ENCODE results near the gene CPNE5. TPM values are rescaled to one million over a fixed set of nuclear protein-coding genes. Genes with fewer than 3 reads are reported as not detected.

The CPNE5 gene
- total RNA-seq, 1 donor from 2014 or later, result 10.9 TPM

DNA sequence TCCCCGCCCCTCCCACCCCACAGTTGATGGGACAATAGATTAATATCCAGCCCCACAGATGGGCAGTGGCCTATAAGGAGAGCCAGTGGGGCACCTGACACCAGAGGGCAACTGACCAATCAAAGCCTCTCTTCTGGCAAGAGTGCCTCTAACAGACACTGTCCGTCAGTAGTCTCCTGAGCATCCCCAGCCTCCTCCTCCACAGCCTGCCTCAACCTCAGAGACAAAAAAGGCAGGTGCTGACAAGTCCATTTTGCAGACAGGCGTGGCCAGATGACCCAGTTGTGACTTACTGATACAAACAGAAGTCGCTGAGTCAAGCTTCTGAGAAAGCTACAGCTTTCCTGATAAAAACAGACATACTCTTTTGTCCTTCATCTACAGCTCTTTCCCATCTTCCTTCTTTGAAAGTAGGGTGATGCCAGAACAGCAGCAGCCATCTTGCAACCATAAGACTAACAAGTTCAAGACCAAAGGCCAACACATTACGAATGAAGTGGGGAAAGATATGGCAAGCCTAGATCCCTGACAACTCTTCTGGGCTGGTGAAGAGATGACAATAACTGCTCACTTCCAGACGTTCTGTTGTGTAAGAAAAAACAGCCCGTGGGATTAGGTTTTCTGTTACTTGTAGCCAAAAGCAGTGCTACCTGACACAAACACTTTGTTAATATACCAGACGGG lies 23.1 kb upstream of the CPNE5 start:
- intact Hi-C loops (cut with DNase I), result no loop called here
- no peak for DNase-seq (ENCODE audit: missing footprints)
- no peak for ATAC-seq

DNA sequence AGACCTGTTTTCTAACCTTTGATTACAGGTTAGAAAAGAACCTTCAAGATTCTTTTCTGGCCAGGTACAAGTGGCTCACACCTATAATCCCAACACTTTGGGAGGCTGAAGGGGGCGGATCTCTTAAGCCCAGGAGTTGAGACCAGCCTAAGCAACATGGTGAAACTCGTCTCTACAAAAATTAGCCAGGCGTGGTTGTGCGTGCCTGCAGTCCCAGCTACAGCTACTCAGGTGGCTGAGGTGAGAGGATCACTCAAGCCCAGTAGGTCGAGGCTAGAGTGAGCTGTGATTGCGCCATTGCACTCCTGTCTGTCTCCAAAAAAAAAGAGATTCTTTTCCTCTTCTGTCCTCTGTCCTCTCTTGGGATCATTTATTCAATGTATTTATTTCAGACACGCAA lies 20.9 kb upstream of the CPNE5 start:
- no peak for ATAC-seq
- intact Hi-C loops (cut with DNase I), result no loop called here
- no peak for DNase-seq (ENCODE audit: missing footprints)

DNA sequence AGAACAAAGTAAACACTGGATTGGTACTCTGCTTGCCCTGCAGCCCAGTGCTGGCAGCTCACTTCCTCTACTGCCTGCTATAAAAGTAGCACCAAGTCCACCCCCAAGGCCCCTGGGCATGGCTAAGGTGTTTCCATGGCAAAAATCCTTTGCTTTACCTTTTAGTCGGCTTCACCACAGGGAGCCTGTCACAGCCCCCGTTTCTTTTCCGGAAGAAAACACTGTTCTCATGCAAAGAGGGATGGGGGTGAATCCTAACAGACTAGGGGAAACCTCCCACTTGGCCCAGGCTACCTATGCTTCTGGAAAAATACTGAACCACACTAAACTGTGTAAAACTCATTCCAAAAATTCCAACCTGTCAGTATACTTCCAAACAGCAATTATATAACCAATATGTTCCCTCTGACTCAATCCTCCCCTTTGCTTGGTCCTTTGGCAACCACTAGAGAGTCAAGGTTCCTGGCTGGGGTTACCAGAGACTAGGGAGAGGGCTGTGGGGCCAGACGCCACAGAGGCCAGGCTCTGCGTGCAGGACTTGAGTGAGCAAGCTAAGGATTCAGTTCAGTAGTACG lies 19.2 kb upstream of the CPNE5 start:
- DNase-seq (ENCODE audit: missing footprints) (no peak), ATAC-seq (peak; percentile 67)
- intact Hi-C loops (cut with DNase I), result no loop called here

DNA sequence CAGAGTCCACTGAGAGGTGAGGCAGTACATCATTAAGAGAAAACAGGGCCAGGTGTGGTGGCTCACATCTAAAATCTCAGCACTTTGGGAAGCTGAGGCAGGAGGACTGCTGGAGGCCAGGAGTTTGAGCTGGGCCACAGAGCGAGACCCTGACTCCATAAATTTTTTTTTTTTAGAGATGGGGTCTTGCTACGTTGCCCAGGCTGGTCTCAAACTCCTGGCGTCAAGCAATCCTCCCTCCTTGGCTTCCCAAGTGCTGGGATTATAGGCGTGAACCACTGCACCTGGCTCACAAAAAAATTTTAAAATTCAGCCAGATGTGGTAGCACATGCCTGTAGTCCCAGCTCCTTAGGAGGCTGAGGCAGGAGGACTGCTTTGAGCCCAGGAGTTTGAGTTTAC lies 18.1 kb upstream of the CPNE5 start:
- intact Hi-C loops (cut with DNase I), result no loop called here
- DNase-seq (ENCODE audit: missing footprints), result no peak
- ATAC-seq, result no peak

DNA sequence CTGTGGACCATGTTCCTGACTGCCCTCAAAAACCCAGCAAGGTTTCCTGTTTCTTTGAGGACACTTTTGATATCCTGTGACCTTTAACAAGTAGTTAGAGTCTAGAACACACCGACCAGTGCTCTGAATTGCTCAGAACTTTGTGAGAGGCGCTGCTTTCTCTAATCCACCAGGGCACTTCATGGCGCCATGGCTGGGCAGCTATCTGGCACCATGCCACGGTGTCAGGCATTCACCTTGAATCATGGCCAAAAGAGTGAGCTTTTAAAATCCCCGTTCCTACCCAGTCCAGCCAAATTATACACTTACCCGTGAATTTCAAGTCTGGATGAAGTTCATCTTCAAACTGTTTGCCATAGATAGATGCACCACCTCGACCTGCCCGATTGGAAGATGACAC lies 17.0 kb upstream of the CPNE5 start:
- ATAC-seq, result no peak
- intact Hi-C loops (cut with DNase I), result no loop called here
- DNase-seq (ENCODE audit: missing footprints), result no peak

DNA sequence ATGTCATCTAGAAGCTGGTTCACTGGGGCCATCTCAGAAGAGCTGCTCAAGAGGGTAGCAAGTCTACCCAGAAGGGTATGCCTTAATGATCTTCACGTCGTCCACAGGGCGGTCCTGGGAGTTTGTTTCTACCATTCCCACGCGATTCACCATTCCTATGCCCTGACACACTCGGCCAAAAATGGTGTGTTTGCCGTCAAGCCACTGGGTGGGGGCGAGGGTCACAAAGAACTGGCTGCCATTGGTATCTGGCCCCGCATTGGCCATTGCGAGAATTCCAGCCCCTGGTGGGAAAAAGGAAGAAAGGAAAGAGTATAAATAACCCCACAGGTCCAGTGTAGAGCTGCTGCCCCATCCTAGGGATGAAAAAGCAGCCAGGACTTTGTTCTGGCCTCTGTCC lies 16.5 kb upstream of the CPNE5 start:
- DNase-seq (ENCODE audit: missing footprints) (no peak), ATAC-seq (no peak)
- intact Hi-C loops (cut with DNase I), result no loop called here

DNA sequence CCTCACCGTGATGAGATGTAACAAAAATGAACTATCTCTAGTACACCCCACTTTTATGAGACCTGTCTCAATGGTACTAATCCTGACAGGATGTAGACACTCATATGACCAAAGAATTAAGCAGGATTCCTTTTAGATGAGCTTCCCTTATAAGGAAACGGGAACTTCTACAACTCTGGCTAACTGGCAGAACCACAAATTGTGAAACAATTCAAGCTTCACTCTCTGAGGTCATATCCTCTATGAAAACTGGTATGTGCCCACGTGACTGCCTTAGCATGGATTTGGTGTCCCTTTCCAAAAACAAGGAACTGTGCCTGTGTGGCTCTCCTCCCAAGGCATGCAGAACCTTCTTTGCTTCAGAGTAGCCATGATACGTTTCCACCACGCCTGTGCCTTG lies 14.1 kb upstream of the CPNE5 start:
- intact Hi-C loops (cut with DNase I), result no loop called here
- ATAC-seq, result peak; percentile 23
- no peak for DNase-seq (ENCODE audit: missing footprints)

DNA sequence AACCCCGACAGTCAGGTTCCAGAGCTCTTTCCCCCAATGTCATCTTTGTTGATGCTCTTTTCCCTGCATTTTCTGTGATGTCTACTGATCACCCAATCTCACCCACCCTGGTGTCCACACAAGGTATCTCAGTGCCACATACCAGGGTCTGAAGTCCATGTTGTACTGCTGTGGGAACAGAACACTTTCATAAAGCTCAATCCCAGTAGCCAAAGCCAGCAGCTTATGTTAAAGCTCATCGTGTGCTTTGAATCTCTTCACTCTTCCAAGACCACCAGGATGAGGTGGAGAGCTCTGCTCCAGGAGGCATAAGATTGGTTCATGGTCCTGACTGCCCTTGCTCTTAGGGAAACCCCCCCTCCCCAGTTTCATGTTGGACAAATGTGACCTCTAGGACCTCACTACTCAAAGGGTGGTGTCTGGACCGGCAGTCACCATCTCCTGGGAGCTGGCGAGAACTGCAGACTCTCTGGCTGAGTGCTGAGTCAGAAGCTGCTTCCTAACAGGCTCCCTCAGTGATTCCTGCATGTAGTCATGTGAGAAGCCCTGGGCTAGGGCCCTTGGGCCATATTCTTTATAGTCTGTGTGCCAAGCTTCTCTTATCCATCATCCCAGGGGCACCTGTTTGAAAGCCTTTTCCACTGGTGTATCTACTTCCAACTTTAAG lies 13.4 kb upstream of the CPNE5 start:
- DNase-seq (ENCODE audit: missing footprints) (no peak), ATAC-seq (no peak)
- intact Hi-C loops (cut with DNase I), result no loop called here

DNA sequence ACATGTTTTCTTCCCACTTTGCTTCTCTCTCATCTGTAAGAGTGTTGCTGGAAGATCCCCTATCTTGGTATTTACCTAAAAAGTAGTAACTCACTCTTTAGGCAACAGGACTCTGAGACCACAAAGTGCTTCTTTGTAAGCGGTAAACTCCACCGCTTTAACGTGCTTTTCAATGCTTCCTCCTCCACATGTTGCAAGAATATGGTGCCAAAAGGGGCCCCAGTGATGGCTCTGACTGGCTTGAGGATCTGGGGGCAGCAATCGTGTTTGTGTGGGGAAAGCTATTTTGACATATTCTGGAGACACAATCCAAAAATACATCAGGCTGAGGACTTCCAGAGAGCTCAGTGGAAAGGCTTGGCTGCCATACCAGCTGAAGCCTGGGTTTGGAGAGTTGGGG lies 12.4 kb upstream of the CPNE5 start:
- intact Hi-C loops (cut with DNase I), result loop anchor here (1.0 kb wide), 1 partner anchor 85 kb away; no protein-coding TSS in a partner anchor
- no peak for DNase-seq (ENCODE audit: missing footprints)
- no peak for ATAC-seq

DNA sequence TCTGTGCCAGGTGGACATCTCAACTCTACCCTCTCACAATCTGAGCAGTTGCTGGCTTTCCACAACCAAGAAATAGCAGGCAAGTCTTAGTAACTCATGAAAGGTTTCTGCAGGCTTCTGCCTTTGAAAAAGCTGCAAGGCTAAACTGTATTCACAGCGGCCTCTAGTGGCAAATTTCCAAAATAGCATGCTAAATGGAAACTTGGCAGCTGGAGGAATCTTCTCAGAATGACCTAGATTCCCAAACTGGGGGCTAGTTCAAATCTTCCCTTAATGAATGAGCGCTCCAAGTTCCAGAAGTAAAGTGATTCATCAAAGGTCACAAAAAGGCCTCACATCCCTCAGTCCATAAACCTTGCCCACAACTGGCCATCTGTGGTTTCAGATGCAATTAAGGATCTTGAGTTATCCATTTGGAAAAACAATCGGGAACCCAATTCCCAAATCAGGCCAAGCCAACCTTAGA lies 11.9 kb upstream of the CPNE5 start:
- intact Hi-C loops (cut with DNase I), result loop anchor here (1.0 kb wide), 1 partner anchor 85 kb away; no protein-coding TSS in a partner anchor
- ATAC-seq, result peak; percentile 30
- no peak for DNase-seq (ENCODE audit: missing footprints)

DNA sequence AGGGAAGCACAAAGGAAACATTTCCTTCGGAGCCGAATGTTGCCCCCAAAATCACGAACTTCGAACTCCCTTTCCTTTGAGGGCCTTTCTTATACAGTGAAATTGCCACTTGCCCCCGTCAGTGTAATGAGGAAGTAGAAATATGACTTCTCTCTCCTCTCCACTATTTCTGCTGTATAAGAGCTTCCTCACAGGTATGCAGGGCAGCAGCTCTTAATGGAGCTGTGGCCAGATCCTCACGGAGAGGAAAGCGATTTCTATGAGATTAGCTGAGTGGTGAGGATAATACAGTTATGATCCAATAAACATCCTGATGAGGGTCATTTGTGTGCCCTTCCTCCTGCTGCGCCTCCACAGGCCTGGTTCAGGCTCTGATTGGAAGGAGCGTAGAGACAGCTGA lies 10.8 kb upstream of the CPNE5 start:
- intact Hi-C loops (cut with DNase I), result no loop called here
- DNase-seq (ENCODE audit: missing footprints), result no peak
- ATAC-seq, result no peak

DNA sequence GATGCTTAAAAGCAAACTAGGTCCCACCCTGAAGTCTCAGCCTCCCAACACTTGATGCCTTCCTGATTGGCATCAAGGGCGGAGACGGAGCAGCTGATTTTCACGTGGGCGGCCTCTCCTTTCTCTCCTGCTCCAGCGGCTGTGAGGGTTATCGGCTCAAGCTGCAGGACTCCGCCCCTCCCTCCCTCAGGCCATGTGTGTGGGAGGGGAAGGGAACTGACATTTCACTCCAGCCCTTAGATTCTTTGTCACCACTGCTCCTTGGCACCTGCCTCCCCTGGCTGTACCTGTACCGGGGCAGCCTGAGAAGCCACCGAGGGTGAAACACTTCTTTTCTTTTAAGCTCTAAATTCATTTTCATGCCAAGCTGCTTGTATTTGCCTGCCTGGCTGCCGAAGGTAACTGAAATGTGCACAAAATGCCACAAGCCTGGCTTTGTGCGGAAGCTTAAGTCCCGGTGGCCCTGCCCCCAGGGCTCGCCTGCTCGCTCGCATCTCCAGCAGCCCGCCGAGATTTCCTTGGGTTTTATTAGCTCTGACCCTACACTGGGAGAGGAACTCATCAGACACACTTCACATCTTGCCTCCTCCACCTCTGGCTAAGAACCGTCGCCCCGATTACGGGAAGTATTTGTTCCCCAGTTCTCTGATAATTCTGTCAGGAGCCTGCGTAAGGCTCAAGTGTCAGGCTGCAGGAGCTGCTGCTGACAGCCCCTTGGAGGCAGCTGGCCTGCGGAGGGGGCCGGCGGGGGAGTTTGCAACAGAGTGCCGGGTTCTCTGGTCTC lies 9.6 kb upstream of the CPNE5 start:
- intact Hi-C loops (cut with DNase I), result loop anchor here (1.0 kb wide), 1 partner anchor 18 kb away; no protein-coding TSS in a partner anchor
- peak; percentile 61 for ATAC-seq
- peak; percentile 80 for DNase-seq (ENCODE audit: missing footprints)

DNA sequence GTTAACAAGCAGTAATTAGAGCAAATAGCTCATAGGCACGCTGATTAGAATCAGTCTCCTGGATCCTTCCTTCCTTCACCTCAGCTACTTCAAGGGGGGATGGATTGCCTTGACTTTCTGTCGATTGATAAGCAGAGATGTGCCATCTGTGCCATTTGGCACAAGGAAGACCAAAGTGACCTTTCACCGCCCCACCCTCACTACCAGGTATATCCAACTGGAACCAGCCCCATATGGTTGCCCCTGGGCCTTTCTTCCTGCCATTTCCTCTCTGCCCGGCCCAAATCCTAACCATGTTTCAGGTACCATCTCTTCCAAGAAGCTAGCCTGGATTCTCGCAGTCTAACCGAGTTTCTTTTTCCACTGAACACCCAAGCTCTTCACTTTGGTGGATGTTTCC lies 8.7 kb upstream of the CPNE5 start:
- ATAC-seq, result no peak
- DNase-seq (ENCODE audit: missing footprints), result no peak
- intact Hi-C loops (cut with DNase I), result no loop called here

DNA sequence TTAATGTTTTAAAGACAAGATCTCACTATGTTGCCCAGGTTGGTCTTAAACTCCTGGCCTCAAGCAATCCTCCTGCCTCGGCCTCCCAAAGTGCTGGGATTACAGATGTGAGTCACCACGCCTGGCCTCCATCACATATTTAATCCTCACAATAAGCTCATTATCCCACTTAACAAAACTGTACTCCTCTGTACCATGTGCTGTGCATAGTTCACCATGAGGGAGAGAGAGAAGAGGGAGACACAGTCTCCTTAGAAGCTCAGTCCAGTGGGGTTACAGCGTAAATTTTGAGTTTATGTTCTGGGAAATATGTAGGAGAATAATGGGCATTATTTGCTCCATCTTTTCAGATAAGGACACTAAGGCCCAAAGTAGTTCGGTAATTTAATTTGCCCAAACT lies 7.9 kb upstream of the CPNE5 start:
- DNase-seq (ENCODE audit: missing footprints) (no peak), ATAC-seq (no peak)
- intact Hi-C loops (cut with DNase I), result no loop called here

DNA sequence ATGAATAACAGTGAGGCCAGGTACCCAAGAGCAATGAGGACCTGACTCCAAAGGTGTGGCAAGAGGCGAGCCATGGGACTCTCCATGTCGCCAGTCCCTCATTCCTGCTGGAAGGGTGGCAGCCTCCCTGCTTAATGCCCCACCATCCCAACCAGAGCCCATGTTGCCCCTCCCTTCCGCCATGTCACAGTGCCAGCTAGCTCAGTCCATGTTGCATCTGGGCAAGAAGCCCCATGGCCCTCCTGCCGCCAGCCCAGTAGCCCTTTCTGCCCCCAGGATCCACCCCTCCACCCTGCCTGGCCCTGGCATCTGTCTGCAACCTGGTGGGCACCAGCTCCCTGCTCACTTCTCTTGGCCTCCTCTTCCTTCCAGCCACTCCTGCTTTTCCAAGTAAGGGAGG lies 6.0 kb upstream of the CPNE5 start:
- intact Hi-C loops (cut with DNase I), result no loop called here
- DNase-seq (ENCODE audit: missing footprints) (no peak), ATAC-seq (no peak)

DNA sequence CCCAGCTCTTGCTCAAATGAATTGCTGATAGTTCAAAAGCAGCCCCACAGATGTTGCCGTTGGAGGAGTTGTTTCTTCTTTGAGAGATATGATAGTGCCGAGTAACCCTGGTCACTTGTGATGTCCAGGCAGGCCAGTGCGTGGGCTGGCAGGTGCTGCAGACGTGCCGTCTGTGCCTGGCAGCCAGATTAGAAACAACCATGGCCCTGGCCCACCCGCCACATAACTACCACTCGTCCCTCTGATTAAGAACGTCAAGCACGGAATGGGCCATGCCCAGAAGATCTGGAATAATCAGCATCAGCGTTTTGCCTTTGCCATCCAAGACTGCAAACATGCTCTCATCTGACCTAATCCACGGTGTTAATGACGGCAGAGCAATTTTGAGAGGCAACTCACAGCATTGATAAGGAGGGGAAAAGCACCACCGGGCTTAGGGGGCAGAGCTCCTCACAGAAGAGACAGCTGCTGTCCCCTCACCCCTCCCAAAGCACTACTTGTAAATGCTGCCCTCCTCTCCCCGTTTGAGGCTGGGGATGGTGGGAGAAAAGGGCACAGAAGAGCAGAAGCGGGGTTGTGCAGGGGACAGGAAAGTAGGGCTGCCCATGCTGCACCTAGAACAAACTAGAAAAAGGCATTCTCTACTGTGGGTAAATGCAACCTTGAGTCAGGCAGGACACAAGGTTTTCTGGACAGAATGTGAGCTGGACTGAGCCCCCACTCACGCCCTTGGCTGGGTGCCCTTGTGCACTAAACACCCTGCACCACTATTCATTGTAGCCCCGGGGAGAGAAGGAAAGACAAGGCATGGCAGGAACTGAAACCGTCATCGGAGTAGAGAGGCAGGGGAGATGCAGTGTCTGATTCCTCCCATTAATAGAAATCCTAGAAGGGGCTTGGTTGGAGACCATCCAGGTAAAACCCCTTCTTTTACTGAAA lies 5.3 kb upstream of the CPNE5 start:
- ATAC-seq, result peak; percentile 40
- DNase-seq (ENCODE audit: missing footprints), result peak; percentile 85
- intact Hi-C loops (cut with DNase I), result no loop called here

DNA sequence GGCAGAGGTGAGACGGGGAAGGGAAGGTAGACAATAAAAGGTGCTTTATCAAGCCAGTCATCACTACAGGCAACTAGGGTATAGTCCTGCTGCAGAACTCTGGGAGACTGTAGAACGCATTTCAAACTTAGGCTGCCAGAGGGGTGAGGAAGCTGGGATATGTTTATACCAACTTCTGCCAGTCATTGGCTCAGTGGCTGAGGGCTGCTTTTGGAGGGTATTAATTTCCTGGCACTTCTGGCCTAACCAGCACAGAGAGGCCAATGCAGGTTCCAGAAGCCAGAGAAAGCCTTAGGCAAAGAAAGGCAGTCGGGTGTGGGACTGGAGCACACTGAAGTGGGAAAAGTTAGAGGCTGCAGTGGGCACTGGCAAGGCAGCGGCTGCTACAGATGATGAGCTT lies 3.9 kb upstream of the CPNE5 start:
- intact Hi-C loops (cut with DNase I), result no loop called here
- no peak for DNase-seq (ENCODE audit: missing footprints)
- no peak for ATAC-seq

DNA sequence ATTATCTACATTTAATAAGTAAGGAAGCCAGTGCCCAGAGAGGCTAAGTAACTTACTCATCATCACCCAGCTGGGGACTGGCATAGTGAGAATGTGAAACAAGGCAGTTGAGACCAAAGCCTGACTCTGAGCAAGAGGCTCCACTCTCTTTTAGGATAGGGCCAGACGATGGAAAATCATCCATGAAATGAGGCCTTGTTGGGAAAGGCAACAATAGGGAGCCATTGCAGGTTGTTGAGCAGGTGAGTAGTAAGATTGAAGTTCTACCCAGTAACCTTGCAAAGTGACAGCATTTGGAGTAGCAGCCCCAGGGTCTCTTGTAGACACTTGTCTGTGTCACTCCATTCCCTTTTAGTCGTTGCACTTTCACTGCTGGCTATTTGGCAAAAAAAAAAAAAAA lies 2.5 kb upstream of the CPNE5 start:
- ATAC-seq, result no peak
- intact Hi-C loops (cut with DNase I), result loop anchor here (2.0 kb wide), 2 partner anchors 29 to 131 kb away; no protein-coding TSS in a partner anchor
- no peak for DNase-seq (ENCODE audit: missing footprints)
